HG03103 (cell line): ENCODE measurements around the gene VAV2.

Experiments used
- ATAC-seq: cut with Tn5 transposase; IDR thresholded peaks from one replicate; pipeline ENCODE4 v1.9.1; 2021; ENCODE audit warnings: low read depth; ENCODE audit not compliant: unreplicated experiment

VAV2 gene

DNA sequence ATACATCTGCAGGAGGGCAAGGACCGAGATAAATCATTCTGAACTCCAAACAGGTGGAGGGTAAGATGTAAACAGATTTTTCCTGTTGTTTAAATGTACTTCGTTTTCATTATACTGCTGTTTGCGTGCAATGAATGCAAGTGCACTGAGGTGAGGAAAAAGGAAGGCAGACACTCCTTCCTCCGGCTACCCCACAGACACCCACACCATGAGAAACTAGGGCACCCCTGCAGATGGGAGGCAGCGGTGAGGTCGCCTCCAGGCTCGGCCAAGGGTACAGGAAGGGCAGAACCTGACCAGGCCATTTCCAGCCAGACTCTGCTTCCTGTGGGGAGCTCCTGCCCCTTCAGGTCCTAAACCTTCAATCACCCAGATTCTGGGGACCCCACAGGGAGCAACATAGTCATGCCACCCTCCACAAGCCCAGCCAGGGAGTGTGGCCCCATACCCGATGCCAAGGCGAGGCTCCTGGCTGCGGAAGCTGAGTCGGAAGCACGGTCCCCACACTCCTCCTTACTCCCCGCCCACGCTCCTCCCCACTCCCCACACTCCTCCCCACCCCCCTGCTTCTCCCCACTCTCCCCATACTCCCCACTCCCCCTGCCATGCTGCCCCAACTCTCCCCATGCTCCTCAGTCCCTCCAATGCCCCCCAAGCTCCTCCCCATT, 37.1 kb downstream of the VAV2 start:
- no peak for ATAC-seq

DNA sequence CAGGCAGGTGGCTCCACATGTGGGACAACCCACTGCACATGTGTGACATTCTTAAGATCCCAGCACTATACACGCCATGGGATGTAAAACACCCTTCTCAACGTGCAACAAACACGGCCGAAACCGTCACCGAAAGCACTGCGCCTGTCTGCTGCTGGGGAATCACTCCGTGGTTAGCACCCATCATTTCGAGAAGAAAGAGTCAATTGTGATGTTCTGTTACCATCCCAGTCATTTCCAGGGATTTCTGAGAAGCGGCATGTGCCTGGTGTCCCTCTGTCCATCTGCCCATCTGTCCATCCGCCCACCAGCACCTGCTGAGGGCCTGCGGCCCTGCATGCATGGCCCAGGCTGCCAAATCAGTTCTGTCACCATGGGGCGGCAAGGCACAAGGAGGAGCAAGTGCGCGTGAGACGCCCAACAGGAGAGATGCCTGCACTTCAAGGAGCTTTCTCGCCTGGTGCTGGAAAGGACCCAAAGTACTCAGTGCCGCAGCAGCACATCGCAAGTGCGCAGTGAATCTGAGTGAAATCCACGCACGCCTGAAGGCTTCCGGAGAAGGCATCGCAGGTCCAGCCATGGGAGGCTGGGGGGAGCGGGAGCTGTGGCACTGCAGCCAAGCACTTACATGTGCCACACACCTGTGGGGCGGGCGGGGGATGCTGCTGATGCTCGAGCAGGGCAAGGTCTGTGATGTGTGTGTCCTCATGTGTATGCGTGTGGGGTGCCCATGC, 38.0 kb downstream of the VAV2 start:
- ATAC-seq = no peak

DNA sequence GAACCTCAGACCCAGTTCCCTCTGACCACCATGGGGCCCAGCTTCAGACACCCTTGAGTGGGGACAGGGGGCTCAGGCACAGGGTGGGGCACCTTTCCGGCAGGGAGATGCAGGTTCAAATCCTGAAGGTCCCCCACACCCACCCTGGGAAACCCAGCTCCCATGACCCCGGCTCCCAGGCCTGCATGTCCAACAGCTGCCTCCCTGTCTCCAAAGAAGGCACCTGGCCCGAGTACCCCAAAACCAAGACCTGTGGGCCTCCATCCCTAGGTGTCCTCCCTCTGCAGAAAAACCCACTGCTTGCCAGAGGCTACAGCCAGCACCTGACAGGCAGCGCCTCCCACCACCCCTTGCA, 38.5 kb downstream of the VAV2 start:
- ATAC-seq = no peak

DNA sequence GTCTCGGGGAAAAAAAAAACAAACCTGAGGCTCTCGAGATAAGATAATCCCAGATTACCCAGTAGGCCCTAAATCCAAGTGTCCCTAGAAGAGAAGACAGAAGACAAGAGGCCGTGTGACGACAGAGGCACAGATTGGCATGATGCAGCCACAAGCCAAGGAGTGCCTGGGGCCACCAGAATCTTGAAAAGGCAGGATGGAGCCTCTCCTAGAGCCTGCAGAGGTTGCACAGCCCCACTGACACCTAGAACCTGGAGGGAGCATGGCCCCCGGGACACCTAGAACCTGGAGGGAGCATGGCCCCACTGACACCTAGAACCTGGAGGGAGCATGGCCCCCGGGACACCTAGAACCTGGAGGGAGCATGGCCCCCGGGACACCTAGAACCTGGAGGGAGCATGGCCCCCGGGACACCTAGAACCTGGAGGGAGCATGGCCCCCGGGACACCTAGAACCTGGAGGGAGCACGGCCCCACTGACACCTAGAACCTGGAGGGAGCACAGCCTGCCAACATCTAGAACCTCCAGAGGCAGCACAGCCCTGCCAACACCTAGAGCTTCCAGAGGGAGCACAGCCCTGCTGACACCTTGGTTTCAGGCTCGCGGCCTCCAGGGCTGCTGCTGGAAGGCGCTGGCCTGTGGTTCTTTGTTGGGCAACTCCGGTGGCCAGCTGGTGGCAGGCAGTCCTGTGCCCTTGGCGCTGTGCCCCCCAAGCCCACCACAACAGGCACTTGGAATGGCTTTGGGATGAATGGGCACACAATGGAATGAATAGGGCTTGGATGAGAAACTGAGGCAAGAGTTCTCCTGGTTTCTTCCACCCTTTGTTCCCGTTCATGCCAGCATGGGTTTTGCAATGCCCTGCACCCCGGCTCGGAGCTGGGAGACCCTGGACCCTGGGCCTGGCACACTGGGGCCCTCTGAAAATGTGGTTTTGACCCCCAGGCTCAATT, 39.2 kb downstream of the VAV2 start:
- no peak for ATAC-seq

DNA sequence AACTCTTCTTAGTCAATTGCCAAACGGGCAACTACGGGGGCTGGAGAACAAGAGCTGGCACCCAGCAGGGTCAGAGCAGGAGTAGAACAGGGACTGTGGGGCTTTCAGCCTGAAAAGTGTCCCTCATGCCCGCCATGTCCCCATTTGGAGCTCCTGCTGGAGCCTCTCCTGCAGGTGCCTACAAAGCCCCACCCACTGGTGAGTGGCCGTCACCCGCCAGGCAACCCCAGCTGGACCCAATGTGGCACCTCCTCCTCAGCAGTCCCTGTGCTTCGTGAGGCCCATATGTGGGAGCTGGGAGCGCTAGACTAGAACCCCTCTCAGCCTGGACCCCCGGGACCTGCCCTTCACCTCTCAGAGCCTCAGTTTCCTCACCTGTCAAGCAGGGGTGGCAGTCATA, 40.9 kb downstream of the VAV2 start:
- ATAC-seq = no peak

DNA sequence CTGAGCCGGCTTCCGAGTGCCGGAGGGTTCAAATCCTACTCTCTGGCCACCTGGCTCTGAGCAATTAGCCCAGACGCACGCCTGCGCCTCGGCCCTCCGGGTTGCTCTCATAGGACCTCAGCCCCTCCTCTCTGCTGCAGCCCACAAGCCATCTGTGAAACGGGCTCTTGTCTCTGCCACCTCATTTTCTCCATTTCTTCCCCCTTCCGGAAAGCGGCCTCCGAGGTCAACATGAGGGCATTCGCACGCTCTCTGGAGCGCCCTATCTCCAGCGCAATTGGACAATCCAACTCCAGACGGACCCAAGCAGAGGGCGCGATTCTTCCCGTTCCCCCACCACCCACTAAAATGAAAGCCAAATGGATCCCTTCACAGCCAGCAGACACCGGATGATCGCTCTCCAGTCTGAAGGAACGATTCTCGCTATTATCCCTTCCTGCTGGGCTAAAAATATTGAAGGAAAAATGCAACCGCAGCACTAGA, 41.5 kb downstream of the VAV2 start:
- ATAC-seq = no peak

- no peak for ATAC-seq
Observed at GRCh38 chr9:133950192-133950591, 41.9 kb downstream of the VAV2 start.

DNA sequence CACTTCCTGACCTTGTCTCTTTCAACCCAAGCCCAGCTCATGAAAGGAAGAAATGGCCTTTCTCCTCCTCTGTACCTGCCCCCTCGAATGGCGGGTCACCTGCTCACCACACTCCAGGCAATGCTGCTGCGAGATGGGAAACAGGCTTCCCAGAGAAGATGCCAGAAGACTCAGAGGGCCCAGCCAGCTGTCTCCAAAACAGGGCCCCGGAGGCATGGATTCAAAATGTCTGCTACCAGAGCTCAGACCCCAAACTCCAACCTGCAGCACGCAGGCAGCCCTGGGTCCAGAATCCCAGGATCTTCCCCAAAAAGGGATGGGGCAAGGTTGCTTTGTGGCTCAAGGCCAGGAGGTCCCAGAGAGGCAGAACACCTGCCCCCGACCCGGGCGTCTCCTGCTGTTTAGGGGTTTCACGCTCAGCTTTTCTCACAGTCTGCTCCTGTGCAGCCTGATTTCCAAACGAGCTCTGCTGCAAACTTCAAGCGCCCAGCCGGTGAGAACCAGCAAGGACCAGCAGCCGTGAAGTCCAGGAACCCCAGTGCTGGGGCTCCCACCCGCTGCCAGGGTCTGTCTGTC, 42.5 kb downstream of the VAV2 start:
- no peak for ATAC-seq

DNA sequence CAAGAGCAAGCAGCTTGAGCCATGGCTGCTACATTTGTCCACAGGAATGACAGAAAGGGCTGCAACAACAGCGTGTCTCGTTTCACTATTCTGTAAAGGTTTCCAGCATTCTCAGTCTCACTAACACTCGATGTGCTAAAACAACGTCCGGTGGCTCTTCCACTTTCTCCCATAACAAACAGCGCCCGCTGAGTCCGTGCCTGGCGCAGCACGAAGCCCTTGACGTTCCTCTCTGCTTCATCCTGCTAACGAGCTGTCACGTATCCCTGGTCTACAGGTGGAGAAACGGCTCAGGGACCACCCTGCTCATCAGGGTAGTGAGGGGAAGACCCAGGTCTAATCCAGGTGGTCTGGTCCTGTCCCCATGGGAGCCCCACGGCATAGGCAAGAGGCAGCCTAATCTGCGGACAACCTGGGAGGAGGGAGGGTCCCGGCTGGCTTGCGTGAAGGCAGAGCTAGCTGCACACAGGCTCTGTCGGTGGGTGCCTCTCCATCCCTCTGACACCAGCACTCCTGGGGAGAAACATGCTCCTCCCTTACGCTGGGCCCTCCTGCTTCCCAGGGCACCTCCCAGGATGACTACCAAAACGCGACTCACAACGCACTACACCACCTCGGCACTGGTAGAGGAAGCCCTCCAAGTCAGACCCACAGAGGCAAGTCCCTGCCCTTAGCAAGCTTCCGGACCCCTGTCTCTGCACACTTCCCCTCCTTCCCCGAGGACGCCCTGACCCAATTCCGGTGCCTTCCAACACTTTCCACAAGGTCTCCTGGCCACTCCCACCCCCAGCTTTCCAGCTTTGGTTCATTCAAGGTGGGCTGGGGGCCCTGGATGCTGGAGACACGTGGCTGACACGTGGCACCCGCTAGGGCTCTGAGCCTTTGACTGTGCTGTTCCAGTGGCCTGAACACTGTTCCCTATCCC, 43.3 kb downstream of the VAV2 start:
- no peak for ATAC-seq

DNA sequence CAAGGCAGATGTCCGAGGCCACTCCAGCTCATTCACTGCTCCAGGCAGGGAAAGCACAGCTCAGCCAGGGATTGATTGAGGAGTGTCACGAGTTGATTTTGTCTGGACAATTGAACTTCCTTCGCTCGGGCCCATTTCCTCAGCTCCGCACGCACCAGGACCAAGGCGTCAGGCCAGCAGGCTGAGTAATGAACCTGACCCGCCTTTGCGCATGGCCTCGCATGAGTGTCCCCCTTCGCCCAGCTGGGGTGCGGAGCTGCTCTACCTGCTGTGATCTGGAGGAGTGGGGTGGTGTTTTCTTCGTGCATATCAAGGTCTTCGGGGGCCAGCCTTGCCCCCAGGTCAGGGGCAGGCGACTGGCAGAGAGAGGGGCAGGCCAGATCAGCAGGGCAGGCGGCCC, 44.0 kb downstream of the VAV2 start:
- ATAC-seq = no peak

GRCh38 chr9:133946840-133947486, 45.2 kb downstream of the VAV2 start:
- ATAC-seq = no peak

DNA sequence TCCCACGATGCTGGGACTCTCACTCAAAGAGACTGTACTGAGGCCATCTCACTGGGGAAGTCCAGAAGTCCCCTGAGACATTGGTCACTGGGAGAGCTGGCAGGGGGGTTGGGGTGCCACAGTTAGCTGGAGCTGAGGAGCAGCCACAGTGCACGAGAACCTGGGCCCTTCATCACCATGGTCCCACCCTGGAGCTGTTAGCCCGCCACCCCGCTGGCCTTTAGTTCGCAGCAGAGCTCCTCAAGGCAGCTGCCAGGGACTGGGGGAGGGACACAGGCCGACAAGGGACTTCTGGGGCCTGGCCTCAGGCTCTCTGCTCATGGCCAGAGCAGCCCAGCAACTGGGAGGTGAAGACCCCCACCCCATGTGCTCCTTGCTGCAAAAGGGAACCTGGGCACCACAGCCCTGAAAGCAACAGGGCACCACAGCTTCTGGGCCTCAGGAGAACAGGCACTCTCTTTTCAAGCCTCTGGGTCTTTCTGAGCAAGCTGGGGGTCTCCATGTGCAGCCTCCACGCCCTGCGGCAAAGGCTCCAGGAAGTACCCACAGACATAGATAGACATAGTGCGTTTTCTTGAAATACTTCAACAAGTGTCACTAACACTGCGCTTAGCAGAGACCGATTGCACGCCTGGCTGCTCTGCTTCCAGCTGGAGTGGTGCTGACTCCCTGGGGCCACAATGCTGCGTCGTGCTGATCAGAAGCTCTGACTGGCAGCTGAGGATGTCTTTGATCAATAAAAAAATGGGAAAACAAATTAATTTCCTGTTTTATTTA, 46.0 kb downstream of the VAV2 start:
- ATAC-seq = peak; percentile 62

GRCh38 chr9:133945314-133945975, 46.7 kb downstream of the VAV2 start:
- no peak for ATAC-seq

DNA sequence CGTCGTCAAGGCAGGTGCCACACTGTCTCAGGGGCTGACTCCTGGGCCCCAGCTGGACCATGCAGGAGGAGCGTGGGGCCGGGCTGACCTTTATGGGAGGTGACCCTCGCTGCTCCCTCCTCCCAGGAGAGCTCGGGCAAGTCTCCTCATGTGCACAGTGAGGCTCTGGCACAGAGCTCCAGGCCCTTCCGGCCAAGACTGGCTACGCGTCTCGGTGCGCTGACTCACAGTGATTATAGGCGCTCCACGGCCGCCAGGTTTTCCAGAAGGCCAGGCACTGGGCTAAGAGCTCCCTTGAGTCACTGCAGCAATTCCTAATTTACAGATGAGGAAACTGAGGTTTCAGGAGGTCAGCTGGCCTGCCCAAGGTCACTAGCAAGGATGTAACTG, 47.4 kb downstream of the VAV2 start:
- ATAC-seq = no peak

GRCh38 chr9:133943781-133944745, 48.1 kb downstream of the VAV2 start:
- ATAC-seq = no peak

DNA sequence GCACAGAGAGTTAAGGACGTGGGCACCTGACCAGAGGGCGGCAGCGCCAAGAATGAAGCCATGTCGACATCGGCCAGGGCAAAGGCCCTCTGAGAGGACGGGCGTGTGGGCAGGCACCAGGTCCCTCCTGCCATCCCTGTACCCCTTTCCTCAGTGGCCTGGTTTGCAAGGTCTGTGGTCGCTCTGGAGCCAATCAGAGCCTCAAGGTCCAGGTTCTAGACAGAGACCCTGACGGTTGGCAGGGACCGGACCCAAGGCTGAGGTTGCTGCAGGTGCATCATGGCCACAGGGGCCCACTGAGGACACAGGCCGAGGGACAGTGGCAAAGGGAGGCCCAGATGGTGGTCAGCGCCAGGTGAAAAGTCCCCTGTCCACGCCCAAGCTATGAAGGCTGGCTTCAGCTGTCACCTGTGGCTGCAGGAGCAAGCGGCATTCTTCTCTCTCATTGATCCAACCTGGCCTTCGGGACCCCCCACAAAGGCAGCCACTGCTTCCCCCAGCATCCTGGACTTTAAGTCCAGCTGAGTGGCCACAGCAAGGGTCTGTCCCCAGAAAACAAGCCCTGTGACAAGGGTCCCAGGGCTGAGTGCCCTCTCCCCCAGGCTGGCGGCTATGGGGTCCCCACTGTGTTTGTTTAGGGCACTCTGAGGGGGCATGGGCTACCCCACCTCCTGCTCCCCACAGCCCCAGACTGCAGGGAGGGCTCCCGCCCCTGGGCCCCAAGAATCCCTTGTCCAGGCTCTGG, 48.9 kb downstream of the VAV2 start:
- ATAC-seq = no peak
